NOMO-1 (cell line): ENCODE data around the gene CNKSR2.

Experiments used
- DNase-seq, 2 experiments: peaks; one replicate each; lab custom pipeline; 2025; ENCODE audit not compliant: unreplicated experiment in 2 of 2; lab: John Stamatoyannopoulos, UW

CNKSR2 gene

DNA sequence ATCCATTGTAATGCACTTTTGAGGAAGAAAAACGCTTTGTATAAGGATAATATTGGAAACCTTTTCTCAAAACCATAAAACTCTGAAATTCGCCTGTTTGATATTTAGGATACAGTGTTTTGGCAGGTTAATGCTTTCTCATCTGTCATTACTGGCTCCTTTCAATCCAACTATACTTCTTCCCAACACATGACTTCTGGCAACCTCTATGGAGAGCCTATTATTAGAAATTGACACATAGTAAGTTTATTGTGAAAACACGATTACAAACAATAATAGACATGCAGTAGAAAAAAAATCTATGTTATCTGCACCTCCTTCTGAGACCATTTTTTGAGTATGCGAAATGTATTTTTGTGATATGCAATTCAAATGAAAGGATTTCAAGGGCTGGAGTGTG lies 288.5 kb downstream of the CNKSR2 start:
- DNase-seq: no peak

DNA sequence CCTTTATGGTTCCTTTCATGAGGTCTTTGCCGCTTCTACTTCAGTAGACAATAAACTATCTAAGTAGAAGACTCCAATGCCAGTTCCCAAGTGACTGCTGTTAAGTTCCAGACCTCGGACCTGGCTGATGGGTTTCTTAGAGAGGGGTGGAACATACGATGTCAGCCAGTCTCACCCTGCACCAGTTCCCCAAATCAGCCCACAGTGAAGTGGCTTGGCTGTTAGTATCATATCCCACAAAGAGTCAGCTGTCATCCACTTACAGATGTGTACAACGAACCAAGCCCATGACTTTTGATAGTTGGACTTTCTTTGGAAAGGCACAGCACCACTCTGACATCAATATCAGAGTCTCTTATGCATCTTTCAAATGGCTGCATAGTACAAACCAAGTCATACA lies 292.0 kb downstream of the CNKSR2 start:
- DNase-seq: no peak

DNA sequence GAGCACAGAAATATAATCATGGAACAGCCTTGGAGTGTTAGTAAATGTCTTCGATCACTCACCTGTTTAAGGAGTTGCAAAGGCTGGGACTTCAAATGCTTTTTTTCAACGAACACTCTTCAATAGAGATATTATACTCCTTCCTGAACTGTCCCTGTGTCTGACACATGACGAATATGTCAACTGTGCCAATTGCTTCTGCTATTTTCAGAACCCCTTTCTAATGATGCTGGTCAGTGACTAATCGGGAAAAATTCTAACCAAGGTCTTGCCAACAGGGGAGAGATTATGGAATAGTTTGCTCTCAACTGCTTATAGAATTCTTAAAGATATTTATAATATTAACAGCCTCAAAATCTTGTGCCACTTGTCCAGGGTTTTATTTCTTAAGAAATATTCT lies 292.5 kb downstream of the CNKSR2 start:
- no peak for DNase-seq

DNA sequence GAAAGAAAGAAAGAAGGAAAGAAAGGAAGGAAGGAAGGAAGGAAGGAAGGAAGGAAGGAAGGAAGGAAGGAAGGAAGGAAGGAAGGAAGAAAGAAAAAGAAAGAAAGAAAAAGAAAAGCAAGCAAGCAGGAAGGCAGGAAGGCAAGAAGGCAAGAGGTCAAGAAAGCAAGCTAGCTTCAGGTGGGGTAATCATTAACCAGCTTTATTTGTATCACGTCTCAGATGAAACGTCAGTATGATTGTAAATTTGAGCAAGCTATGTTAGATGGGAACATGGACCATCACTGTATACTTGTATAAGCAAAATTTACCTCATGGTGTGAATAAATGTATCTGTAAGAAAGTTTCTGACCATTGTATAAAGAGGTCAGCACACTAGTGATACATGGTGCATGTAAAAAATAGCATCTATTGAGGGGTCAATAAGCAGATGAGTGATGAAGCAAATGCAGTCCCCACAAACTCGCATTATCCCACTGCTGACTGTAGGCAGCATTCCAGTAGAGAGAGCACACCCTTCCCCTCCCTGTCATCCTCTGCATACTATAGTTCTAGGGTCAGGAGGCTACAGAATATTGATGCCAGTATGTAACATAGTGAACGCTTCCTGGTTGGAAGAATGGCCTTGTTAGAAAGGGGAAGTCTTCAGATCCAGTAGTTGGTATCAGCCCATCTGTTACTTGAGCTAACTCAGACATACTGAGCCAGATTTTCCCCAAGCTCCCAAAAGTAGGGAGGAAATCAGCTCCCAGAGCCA lies 300.4 kb downstream of the CNKSR2 start:
- no peak for DNase-seq

DNA sequence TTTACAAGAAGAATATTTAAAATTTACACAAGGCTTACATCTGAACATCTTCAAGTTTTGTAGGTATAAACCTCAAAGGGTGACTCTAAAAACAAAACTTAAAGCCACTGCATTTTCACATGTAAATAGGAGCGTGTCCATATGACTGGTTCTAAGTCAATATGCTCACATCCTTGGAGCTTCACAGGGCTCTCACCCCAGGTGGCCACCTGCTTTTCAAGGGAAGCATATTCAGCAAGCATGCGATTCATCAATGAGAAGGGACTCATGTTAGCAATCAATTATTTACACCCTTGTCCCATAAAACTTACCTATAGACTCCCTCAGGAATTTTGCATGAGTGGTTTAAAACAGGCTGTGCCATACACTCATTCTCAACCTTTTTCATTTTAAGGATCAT lies 301.7 kb downstream of the CNKSR2 start:
- DNase-seq: no peak

DNA sequence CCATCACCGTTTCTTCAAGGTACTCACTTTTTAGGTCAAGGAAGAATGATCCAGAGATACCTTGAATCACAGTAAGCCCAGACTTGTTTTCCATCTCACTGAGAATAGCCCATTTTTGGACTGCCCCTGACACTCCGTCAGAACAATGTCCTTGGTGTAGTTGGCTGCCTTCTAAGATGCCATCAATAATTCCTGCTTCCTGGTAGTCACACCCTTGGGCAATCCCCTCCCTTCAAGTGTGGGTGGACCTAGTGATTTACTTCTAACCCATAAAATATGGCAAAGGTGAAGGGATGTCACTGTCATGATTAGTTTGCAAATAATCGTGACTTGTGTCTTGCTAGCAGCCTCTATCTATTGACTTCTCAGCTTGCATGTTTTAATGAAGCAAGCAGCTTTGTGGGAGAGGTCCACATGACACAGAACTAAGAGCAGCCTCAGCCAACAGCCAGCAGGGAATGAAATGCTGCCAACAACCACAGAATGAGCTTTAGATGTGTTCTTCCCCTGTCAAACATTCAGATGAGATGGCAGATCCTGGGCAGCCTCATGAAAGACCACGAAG lies 303.9 kb downstream of the CNKSR2 start:
- no peak for DNase-seq

DNA sequence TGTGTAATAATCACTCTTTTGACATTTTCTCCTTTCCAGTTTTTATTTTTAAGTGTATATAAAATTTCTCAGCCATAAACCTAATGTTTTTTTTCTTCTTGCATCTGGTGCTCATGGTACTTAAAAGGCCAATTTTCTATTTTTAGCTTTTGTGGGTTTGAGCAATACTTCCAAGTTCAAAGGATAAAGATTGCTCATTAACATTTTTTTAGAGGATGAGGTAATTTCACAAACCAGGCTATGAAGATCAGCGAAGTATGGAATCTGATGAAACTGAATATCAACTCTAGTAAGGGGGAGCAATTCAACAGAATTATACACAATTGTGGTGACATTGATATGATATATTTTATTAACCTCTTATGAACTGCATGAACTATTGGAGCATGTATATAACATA lies 309.7 kb downstream of the CNKSR2 start:
- peak in 1 of 2 experiments; percentile 40 for DNase-seq

DNA sequence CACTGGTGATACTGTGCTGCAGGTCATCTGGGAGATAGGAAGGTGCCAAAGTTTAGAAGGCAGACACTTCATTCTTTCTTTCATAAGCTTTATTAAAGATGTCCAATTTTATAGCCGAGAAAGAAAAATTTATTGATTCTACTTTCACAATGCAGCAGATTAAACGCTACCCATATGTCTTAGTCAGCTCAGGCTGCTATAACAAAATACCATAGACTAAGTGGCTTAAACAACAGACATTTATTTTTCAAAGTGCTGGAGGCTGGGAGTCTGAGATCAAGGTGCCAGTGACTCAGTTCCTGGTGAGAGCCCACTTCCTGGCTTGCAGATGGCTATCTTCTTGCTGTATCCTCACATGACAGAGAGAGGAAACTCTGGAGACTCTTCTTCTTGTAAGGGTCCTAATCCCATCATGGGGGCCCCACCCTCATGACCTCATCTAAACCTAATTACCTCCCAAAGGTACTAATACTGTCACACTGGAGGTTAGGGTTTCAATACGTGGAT lies 317.3 kb downstream of the CNKSR2 start:
- no peak for DNase-seq

DNA sequence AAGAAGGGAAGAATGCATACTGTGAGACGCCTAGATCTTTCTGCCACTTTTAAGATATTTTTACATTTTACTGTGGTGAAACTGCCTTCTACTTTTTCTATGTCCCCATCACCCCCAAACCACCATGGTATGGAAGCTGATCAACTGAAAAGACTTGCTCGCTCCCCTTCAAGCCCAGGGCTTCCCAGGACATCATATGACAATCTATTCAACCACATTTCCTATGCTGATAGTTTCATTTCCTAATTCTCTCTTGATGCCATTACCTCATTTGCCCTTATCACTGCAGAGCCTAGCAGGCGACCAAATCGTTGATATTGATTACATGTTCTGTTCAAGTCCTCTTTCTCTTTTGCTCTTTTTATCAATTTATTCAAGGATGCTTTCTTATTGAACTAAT lies 324.1 kb downstream of the CNKSR2 start:
- DNase-seq: peak; percentile 85 to 93

DNA sequence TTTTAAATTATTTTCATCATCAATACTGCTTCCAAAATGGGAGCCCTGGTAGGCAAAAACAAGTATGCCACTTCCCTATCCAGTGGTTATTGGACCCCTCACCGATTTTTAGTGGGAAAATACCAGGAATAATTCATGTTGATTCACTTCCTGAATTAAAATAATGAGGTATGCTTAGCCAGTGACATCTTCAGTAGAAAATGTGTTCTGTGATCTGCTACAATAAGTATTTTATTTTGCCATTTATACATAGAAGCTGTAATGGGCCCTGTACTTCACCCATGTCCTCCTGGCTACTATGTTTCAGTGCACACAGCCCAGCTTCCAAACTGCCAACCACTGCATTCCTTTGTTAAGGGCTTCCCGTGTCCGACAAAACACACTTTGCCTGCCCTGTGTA lies 324.9 kb downstream of the CNKSR2 start:
- DNase-seq: no peak

DNA sequence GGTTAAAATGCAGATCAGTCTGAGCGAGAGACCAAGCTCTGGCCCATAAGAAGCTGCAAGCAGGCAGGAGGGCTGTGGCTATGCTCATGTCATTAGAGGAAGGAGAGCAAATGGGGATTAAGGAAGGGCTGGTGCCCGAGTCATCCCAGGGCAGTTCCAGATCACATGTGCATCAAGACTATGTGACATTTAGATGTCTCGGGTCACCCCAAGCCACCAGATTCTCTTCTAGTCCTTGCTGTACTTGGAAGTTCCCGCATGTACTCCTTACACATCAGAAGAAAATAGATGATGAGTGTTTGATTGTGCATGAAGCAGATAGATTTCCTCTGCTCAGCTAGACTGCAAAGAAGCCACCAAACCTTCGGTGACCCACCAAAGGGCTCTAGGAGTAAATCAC lies 326.1 kb downstream of the CNKSR2 start:
- no peak for DNase-seq

DNA sequence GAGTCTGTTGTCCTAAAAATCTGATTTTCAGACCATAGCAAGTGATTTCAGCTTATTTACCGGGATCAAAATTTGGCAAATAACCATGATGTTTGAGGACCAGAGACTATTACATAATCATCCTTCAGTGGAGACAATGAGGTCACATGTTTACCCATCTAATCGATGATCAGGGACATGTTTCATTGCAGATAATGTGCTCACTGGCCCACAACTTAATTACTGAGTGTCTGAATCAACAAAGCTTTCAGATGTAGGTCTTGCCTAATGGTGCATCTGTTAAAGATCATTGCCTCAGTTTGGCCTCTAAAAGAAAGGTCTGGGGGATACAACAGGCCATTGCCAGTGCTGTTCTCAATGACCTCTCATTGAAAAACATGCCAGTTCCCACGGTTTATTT lies 326.7 kb downstream of the CNKSR2 start:
- DNase-seq: no peak

DNA sequence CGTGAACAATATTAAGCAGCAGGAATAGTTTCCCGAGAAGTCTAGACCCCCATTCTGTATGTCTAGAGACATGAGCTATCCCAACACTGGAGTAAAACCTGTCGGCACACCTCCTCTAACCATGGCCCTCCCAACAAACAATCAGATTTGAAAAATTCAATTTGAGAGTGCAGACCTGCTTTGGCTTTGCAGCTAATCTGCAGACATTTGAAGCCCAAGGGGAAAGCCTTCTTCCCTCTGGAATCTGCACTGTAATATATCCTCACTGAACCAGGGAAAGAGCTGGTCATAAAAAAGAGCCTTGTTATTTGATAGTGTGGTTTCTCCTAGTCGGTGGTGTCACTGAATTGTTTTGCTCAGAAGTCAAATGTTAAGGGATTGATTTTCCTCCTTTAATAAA lies 328.5 kb downstream of the CNKSR2 start:
- DNase-seq: no peak
